Measurements from ENCODE around the gene TTYH2. TPM values are rescaled to one million over a fixed set of nuclear protein-coding genes. Genes with fewer than 3 reads are reported as not detected.

Gene TTYH2
- total and polyA plus RNA-seq, 2 of the 4 experiments (the other 2 are of a cell fraction), result 2.3 to 6.8 TPM

GRCh38 chr17:74219576-74220133 lies 6.3 kb downstream of the TTYH2 start:
- Histone ChIP-seq H3K36me3 (ENCODE audit: control insufficient read depth, insufficient read depth, low read length) (no peaks in the 10 kb centered on the region), H2AFZ (replicated peaks; ENCODE audit: low read length, poor library complexity) (no peak overlapping the region), H4K91ac (ENCODE audit: insufficient read depth, low read depth, low read length) (no peak overlapping the region), H3K9me1 (ENCODE audit: insufficient read depth, low read length) (no peaks in the 10 kb centered on the region), H3K18ac (ENCODE audit: low read depth, low read length) (no peak overlapping the region), H3K14ac (replicated peaks; ENCODE audit: low read depth, low read length) (no peak overlapping the region), H3K4me2 (ENCODE audit: low read depth, low read length) (no peak overlapping the region), H3K56ac (ENCODE audit: extremely low read depth, insufficient read depth, low read length) (no peak overlapping the region), H4K20me1 (ENCODE audit: insufficient read depth, low read length) (no peaks in the 10 kb centered on the region), H3K27ac (ENCODE audit: insufficient read depth, low read length) (no peak overlapping the region), H3K4me3 (ENCODE audit: insufficient read depth, low read depth, low read length) (no peak overlapping the region), H2BK5ac (ENCODE audit: low read depth, low read length, poor library complexity, severe bottlenecking) (no peak overlapping the region), H3K9ac (ENCODE audit: low read depth, low read length) (no peak overlapping the region), H2BK120ac (ENCODE audit: low read depth, low read length) (no peak overlapping the region), H4K5ac (ENCODE audit: low read depth, low read length) (no peak overlapping the region), H3K4me1 (ENCODE audit: control insufficient read depth, insufficient read depth, low read length) (no peaks in the 10 kb centered on the region), H4K8ac (ENCODE audit: low read depth in 2 of 2, low read length in 2 of 2) (no peak overlapping the region), H3K79me1 (ENCODE audit: low read depth in 1 of 2, low read length in 2 of 2) (no peaks in the 10 kb centered on the region), H2BK20ac (ENCODE audit: low read depth, low read length) (no peak overlapping the region), H3K23ac (ENCODE audit: low read depth, low read length) (no peak overlapping the region), H3K9me3 (ENCODE audit: control insufficient read depth, insufficient read depth, low read length) (no peaks in the 10 kb centered on the region), H3K4ac (ENCODE audit: low read depth, low read length) (no peak overlapping the region), H2AK5ac (ENCODE audit: low read depth, low read length) (no peak overlapping the region), H2AK9ac (replicated peaks; ENCODE audit: low read depth, low read length, poor library complexity) (no peak overlapping the region), H2BK15ac (ENCODE audit: low read depth, low read length) (no peak overlapping the region), H3K27me3 (ENCODE audit: control insufficient read depth, insufficient read depth, low read length) (no peaks in the 10 kb centered on the region; the same call in 1 of the 2 replicates)
- WGBS, 2 experiments (ENCODE audit: extremely low coverage in 2 of 2, insufficient read length in 1 of 2), result 100% methylated on average over 1 of the region's 3 CpGs; no CpG with 5 or more reads in 1 of the 2 experiments
- intact Hi-C loops (cut with micrococcal nuclease) (no loop called here), dilution Hi-C loops (cut with HindIII; ENCODE audit: low sequenced_read_pairs, unreplicated experiment) (no loop called here), in situ Hi-C loops (cut with MboI; ENCODE audit: low sequenced_read_pairs) (loop anchor here (25.0 kb wide), 1 partner anchor 643 kb away; the partner anchor contains the start of genes FDXR and GRIN2C)
- no peak for ATAC-seq (ENCODE audit: low read depth)
- ChIA-PET POLR2A (ENCODE audit: unreplicated experiment) (no interaction called here), CTCF (no interaction called here)
- TF ChIP-seq MXI1 (IDR thresholded peaks at IDR 0.05; ENCODE audit: borderline replicate concordance, low read depth, low read length), result no peak
- TF ChIP-seq MAFK (IDR thresholded peaks at IDR 0.05; ENCODE audit: low read depth, low read length), result no peak
- TF ChIP-seq, protein P1, sequence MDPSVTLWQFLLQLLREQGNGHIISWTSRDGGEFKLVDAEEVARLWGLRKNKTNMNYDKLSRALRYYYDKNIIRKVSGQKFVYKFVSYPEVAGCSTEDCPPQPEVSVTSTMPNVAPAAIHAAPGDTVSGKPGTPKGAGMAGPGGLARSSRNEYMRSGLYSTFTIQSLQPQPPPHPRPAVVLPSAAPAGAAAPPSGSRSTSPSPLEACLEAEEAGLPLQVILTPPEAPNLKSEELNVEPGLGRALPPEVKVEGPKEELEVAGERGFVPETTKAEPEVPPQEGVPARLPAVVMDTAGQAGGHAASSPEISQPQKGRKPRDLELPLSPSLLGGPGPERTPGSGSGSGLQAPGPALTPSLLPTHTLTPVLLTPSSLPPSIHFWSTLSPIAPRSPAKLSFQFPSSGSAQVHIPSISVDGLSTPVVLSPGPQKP (IDR thresholded peaks at IDR 0.05; ENCODE audit: borderline replicate concordance, low read depth, low read length), result no peak
- no peak for TF ChIP-seq RFX5 (IDR thresholded peaks at IDR 0.05; ENCODE audit: low read depth, low read length)
- TF ChIP-seq CEBPB (IDR thresholded peaks at IDR 0.05; ENCODE audit: low read depth, low read length), result no peak
- no peak for TF ChIP-seq FOS (IDR thresholded peaks at IDR 0.05; ENCODE audit: low read depth, low read length)
- TF ChIP-seq CTCF (conservative IDR thresholded peaks at IDR 0.05; ENCODE audit: low read depth, low read length), result no peak
- BruUV-seq (replicated peaks), result no TSS peak
- no peak for DNase-seq
